TTC549 (cell line): ENCODE data around the gene TBX2.
"Not testable (repeated sequence)": the region's sequence is repeated elsewhere in the genome, so short reads cannot be mapped to it uniquely, and the experiment has no call there.

Experiments
- FAIRE-seq: peaks from 2 replicates; lab custom pipeline; 2012; peaks lifted over from hg19 to GRCh38; lab: Jason Lieb, UNC

Gene TBX2

GRCh38 chr17:61399131-61400065 lies at the start of gene TBX2:
TSS of gene TBX2 (plus strand) at chr17:61399843. CDS start at chr17:61400177, 334 bp downstream.
- no peak for FAIRE-seq

GRCh38 chr17:61351745-61352407 lies 47.8 kb upstream of the TBX2 start:
- no peak for FAIRE-seq

- FAIRE-seq, result no peak
Measured at GRCh38 chr17:61352408-61352770, 47.3 kb upstream of the TBX2 start.

GRCh38 chr17:61352781-61353491 lies 46.7 kb upstream of the TBX2 start:
- no peak for FAIRE-seq

GRCh38 chr17:61353615-61354014 lies 46.0 kb upstream of the TBX2 start:
- no peak for FAIRE-seq

GRCh38 chr17:61354895-61355874 lies 44.5 kb upstream of the TBX2 start:
- FAIRE-seq, result no peak

- FAIRE-seq, result not testable (repeated sequence)
Measured at GRCh38 chr17:61357061-61357460, 42.6 kb upstream of the TBX2 start.

- FAIRE-seq, result not testable (repeated sequence)
Measured at GRCh38 chr17:61359513-61359912, 40.1 kb upstream of the TBX2 start.

GRCh38 chr17:61360318-61360943 lies 39.2 kb upstream of the TBX2 start:
- no peak for FAIRE-seq

- FAIRE-seq, result no peak
Measured at GRCh38 chr17:61361084-61361483, 38.6 kb upstream of the TBX2 start.

- FAIRE-seq, result no peak
Measured at GRCh38 chr17:61362396-61362795, 37.2 kb upstream of the TBX2 start.

- no peak for FAIRE-seq
Measured at GRCh38 chr17:61362852-61363600, 36.6 kb upstream of the TBX2 start.

- FAIRE-seq, result no peak
Measured at GRCh38 chr17:61363601-61364462, 35.8 kb upstream of the TBX2 start.

GRCh38 chr17:61364463-61364846 lies 35.2 kb upstream of the TBX2 start:
- no peak for FAIRE-seq

GRCh38 chr17:61366076-61366714 lies 33.4 kb upstream of the TBX2 start:
- no peak for FAIRE-seq

- FAIRE-seq, result no peak
Measured at GRCh38 chr17:61366715-61367413, 32.8 kb upstream of the TBX2 start.

- no peak for FAIRE-seq
Measured at GRCh38 chr17:61368049-61368831, 31.4 kb upstream of the TBX2 start.
